GM21526 (cell line): ENCODE results near the gene CAPNS2.

Experiments
- ATAC-seq: cut with Tn5 transposase; IDR thresholded peaks from one replicate; pipeline ENCODE4 v1.9.1; 2021; ENCODE audit warnings: moderate library complexity; ENCODE audit not compliant: unreplicated experiment, low FRiP score

CAPNS2 gene

GRCh38 chr16:55566432-55567175, at the start of gene CAPNS2:
TSS of gene CAPNS2 (plus strand) at chr16:55566684. CDS start at chr16:55566757, 73 bp downstream.
- no peak for ATAC-seq

- ATAC-seq = no peak
Measured at GRCh38 chr16:55521792-55522191, 44.7 kb upstream of the CAPNS2 start.

- no peak for ATAC-seq
Measured at GRCh38 chr16:55526441-55526840, 40.0 kb upstream of the CAPNS2 start.

DNA sequence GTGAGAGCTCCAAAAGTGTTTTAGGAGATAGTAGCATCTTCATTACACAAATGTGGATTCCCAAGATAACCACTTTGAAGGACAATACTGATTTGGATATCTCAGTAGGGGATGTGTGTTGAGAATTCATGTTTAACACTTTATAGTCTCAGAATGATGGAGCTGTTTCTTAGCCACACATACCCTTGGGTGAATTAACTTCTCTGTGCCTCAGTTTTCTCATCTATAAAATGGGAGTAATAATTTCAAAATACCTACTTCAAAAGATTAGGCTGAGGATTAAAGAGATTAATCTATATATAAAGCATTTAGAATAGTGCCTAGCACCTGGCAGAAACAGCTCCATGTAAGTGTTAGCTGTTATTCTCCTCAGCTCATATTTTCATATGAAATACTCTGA, 38.6 kb upstream of the CAPNS2 start:
- ATAC-seq = no peak

DNA sequence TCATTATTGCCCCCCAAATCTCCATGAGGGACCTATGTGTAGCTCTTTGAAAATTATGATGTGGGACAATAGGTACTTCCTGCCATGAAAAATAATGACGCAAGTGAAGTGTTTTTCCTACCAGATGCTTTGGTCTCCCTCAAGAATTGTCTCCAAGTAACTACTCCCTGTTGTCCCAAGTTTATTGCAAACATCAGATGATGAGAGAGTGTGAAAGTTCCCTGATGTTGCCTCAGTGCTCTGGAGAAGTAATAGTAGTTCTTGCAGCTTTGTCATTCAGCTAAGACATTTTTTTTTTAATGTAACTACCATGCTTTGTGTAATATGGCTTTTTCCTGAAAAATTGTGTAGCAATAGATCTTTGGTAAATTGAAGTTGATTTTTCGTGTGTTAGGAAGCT, 37.5 kb upstream of the CAPNS2 start:
- ATAC-seq = no peak

GRCh38 chr16:55530316-55530856, 36.1 kb upstream of the CAPNS2 start:
- no peak for ATAC-seq

DNA sequence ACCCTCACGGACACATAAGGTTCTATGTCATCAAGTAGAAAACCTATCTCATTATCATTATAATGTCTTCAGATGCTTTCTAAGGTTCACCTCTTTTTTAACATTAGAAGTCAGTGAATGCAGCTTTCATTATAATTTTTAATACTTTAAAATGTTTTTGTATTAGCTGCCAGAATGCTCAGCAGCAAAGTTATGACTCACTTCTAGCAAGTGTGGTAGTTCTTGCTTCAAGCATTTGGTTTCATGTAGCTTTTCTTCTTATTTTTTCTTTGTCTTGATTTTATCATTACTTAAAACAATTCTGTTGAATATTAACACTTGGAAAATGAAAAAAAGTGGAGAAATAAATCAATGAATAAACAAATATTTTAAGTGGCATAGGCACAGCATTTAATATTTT, 34.3 kb upstream of the CAPNS2 start:
- no peak for ATAC-seq

DNA sequence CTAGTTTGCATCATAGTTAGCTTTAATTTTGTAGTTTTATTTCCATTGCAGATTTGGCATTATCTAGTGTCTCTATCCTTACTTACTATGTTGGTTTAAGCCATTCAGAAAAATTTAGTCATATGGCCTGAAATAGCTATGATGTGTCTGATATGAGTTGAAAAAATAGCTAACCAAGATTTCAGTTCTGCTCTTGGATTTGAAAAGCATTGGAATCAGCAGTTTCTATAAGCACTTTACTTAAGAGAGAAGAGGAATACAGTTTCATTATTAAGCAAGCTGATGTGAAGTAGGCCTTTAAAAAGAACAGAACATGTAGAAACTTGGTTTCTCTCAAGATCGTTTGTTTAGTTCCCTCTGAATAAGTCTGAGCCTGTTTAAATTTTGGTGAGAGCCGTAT, 31.7 kb upstream of the CAPNS2 start:
- ATAC-seq = no peak

- ATAC-seq = no peak
Measured at GRCh38 chr16:55539049-55539448, 27.4 kb upstream of the CAPNS2 start.

DNA sequence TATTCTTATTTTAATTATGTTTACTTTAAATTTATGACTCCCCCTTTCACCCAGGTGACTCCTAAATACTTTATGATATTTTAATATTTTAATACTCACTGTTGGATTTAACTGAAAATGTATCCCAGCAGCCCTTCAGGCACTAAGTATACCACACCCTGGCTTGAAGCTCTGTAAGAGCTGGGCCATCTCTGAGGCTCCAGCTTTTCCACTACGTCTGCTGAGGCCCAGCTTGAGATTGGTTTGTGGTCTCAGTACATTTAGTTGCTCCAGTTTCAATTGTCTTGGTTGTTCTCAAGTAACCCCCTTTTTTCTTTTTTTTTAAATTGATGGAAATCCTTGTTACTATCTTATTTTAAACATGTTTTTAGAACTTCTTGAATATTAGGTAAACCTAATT, 27.0 kb upstream of the CAPNS2 start:
- ATAC-seq = no peak

DNA sequence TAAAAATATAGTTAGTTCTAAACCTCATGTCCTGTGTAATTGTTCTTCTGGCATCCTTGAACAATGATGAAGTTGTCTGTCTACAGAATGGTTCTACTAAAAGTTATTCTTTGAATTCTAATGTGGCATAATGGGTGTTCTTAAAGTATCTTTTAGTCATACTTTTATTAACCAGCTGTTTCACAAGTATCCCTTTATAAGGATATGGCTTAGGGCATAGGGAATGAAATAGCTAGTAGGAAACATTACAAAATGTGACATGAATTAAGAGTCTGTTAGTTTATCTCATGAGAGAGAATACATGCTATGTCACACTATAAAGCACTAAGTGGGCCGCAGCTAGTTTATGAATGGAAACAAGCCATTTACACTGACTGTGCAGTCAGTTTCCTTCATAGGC, 26.3 kb upstream of the CAPNS2 start:
- ATAC-seq = no peak

DNA sequence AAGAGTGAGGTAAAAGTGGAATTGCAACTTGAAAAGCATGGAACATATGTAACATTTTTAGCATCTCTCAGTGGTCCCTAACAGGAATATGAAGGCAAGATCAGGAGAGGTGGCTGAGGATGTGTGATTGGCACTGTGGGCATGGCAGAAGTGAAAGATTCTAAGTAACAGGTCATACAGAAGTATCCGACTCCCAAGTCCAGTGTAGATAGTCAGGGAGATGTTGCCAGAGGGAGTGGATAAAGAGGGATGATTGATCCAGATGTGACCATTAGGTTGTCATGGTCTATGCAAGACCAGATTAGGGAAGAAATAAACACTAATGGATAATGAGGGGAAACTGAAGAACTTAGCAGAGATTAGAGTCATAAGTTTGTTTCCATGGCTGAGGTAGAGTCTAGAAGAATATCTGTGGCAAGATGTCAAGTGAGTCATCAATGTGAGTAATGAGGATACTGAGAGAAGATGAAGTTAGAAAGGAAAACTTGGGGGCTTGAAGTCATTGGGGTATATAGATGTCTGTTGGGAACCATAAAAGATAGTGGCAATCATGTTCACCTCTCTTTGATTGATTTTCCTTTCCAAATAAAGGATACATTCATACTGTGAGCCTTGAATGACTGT, 23.9 kb upstream of the CAPNS2 start:
- no peak for ATAC-seq

GRCh38 chr16:55543472-55543871, 23.0 kb upstream of the CAPNS2 start:
- ATAC-seq = no peak

DNA sequence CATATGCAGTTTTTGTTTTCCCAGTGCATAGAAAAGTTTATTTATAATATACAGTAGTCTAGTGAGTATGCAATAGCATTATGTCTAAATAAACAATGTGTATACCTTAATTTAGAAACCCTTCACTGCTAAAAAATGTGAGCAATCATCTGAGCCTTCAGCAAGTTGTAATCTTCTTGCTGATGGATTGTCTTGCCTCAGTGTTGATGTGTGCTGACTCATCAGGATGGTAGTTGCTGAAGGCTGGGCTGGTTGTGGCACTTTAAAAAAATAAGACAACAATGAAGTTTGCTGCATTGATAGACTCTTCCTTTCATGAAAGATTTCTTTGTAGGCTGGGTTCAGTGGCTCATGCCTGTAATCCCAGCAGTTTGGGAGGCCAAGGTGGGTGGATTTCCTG, 13.9 kb upstream of the CAPNS2 start:
- no peak for ATAC-seq

DNA sequence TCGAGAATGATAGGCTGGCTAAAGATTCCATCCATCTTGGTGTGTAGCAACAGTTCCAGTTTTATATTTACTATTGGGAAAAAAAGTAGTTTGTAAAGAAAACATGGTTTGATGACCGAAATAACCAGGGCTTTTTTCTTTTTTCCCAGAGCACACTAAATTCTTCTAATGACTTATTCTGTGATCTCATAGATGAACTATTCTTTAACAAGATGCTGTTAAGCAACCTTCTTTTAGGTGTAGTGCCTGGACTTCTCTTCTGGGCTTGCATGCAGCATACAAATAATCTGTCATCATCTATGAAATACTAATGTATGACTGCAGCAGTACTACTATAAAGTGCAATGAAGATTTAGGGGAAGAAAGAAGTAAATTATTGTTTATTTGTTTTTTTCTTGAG, 11.0 kb upstream of the CAPNS2 start:
- no peak for ATAC-seq

DNA sequence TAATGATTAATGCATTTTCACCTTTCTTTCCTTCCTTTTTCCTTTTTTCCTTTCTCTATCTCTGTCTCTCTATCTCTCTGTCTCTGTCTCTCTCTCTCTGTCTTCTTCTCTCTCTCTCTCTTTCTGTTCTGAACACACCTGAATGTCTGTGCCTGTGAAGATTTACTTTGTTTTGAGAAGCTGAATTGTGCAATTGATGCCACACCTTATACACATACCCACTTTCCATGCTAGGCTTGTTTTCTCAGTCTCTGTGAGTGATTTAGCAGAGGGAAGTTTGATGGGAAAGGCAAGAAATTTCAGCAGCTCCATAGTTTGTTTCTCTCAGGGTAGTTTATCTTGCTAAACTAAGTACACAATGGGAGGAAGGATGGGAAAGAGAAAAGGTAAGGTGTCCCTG, 9.3 kb upstream of the CAPNS2 start:
- no peak for ATAC-seq

DNA sequence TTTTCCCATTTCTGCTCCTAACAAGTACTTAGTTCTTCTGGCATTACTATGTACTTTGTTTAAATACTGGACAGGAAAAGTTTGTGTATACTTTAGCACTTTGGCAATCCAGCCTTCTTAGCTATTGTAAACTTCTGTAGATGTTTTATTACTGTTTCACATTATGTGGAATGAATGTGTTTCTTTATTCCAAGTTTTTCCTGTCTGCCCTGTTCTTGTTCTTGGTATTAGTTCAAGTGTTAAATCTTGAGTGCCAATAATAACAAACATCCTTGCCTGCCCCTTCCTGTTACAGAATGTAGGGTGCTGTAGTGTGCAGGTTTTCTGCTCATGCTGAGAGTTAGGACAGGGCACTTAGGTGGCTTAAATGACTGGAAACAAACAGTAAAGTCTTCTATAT, 7.3 kb upstream of the CAPNS2 start:
- no peak for ATAC-seq

DNA sequence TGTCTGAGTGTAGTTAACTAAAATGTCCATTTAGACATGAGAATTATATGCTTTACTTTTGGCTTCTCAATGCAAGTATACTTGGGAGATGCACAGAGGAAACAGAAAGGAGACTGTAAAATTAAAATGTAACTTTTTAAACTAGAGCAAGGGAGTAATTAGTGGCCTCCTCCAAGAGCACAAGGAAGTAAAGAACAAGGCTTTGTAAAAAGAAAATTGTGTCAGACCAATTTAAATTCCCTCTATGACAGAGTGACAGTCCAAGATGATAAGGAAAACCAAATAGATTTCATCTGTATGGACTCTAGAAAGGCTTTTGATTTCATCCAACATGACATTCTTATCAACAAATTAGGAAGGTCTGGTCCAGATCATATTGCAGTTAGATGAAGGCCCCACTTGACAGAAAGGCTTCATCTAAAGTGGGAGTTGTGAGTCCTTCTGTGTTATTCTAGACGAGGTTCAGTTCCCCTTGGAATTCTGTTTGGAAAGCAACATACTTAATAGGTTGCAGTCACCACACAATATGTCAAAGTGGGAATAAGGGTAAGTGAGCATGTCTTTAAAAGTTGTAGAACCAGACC, 6.5 kb upstream of the CAPNS2 start:
- ATAC-seq = no peak

DNA sequence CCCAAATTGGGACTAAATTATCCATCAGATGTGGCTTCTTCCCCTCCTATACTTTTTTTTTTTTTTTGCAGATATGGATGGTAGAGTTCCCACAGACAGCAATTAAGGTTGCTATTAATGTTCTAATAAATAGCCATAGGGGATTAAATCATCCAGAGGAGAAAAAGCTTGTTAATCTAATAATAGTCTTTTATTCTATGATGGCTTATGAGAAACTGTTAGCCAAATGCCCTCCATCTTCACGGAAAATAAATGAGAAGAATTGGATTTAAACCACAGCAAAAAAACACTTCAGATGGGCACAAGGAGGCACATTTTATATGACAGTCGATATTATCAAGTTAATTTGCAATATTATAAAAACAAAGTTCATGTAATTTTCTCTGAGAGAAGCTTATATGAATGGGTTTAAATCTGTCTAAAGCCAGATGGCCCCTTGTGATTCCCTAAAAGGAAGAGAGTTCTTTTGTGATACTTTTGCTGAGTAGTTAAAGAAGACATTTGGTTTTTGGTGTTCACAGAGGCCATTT, 5.1 kb upstream of the CAPNS2 start:
- ATAC-seq = no peak

DNA sequence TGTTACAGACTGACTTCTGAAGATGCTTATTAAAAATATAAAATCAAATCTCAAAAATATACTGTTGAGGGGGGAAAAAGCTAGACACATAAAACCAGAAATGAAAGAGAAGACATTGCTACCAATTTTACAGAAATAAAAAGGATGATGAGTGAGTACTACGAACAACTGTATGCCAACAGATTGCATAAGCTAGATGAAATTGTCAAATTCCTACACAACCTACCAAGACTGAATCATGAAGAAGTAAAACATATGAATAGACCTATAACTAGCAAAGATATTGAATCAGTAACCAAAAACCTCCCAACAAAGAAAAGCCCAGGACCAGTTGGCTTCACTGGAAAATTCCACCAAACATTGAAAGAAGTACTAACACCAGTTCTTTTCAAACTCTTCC, 3.5 kb upstream of the CAPNS2 start:
- no peak for ATAC-seq

- no peak for ATAC-seq
Measured at GRCh38 chr16:55563797-55564196, 2.7 kb upstream of the CAPNS2 start.

DNA sequence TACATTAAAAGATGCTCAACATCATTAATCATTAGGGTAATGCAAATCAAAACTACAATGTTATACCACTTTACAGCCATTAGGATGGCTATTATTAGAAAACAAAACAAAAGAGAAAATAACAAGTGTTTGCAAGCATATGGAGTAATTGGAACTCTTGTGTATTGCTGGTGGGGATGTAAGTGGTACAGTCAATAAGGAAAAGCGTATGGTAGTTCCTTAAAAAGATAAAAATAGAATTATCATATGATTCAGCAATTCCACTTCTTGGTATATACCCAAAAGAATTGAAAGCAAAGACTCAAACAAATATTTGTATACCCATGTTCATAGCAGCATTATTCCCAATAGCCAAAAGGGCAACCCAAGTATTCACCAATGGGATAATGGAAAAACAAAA, 1.4 kb upstream of the CAPNS2 start:
- no peak for ATAC-seq
